GM12865 (cell line): ENCODE results near the gene XXYLT1.

Source experiments
- DNase-seq: peaks from one replicate; pipeline ENCODE4 v3.0.0; 2010; ENCODE audit warnings: low read depth
- H3K4me3 ChIP-seq: 2 replicates; pipeline ENCODE4 v1.5.1; 2011; ENCODE audit warnings: mild to moderate bottlenecking, low read depth, low read length, control low read depth
- CTCF ChIP-seq: IDR thresholded peaks from 2 replicates; pipeline ENCODE4 v1.5.1; 2011; ENCODE audit warnings: low read length, control low read depth, low read depth, inconsistent platforms; ENCODE audit not compliant: insufficient read depth; ENCODE audit errors: missing control alignments

Gene XXYLT1

GRCh38 chr3:195019335-195019734, 251.6 kb downstream of the XXYLT1 start:
- no peak overlapping the region for H3K4me3 ChIP-seq
- TF ChIP-seq CTCF, result no peak
- no peak for DNase-seq
